GM21737 (cell line): Measurements from ENCODE around the gene SURF2.
"Not testable (repeated sequence)": the region's sequence is repeated elsewhere in the genome, so short reads cannot be mapped to it uniquely, and the experiment has no call there.

ENCODE experiments used
- ATAC-seq: cut with Tn5 transposase; IDR thresholded peaks from one replicate; pipeline ENCODE4 v1.9.1; 2021; ENCODE audit warnings: mild to moderate bottlenecking, moderate library complexity; ENCODE audit not compliant: unreplicated experiment

SURF2 gene

GRCh38 chr9:133375724-133376654, 19.6 kb downstream of the SURF2 start, which contains the start of the genes STKLD1 and SURF4:
Gene STKLD1, plus strand, starts transcription at chr9:133376366. Its CDS starts 108 bp downstream, at chr9:133376474.
Gene SURF4, minus strand, starts transcription at chr9:133376060. Its CDS starts 91 bp downstream, at chr9:133375969.
- peak; percentile 88 for ATAC-seq

GRCh38 chr9:133377280-133377679, 20.9 kb downstream of the SURF2 start:
- ATAC-seq: not testable (repeated sequence)

DNA sequence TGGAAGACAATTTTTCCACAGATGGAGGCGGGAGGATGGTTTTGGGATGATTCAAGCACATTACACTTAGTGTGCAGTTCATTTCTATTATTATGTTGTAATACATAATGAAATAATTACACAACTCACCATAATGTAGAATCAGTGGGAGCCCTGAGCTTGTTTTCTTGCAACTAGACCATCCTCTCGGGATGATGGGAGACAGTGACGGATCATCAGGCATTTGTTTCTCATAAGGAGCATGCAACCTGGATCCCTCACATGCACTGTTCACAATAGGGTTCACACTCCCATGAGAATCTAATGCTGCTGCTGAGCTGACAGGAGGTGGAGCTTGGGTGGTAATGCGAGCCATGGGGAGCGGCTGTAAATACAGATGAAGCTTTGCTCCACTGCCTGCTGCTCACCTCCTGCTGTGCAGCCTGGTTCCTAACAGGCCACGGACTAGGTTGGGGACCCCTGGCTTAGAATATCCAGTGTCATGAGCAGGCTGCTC, 21.4 kb downstream of the SURF2 start:
- ATAC-seq: no peak

- no peak for ATAC-seq
These were observed 22.1 kb downstream of the SURF2 start for GRCh38 chr9:133378408-133378962.

GRCh38 chr9:133379153-133380086, 23.1 kb downstream of the SURF2 start:
- no peak for ATAC-seq

GRCh38 chr9:133380734-133381133, 24.4 kb downstream of the SURF2 start:
- no peak for ATAC-seq

GRCh38 chr9:133382507-133383141, 26.3 kb downstream of the SURF2 start:
- no peak for ATAC-seq

GRCh38 chr9:133383438-133383837, 27.1 kb downstream of the SURF2 start:
- no peak for ATAC-seq

DNA sequence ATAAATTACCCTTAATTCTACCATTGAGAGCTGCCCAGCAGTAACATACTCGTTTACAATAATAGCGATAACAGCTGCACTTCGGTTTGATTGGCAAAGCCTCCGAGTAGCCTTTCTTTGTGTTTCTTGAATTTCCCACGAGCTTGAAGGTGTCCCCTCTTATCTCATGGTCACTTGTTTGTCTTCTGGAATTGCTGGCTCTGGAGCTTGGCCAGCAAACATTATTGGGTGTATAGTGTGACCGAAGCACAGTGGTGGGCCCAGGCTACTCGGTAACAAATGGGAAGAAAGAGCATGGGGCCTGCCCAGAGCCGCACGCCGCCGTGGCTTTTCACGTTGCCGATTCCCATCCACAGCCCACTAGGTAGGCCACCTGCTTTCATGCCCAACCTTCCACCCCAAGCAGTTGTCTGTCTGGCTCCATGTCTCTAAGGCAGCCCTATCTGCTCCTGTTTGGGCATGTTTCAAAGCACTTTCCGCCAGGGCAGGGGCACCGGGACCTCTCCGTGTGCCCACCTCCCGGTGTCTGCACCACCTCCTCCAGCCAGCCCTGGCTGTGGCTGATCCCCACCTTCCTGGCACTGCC, 28.5 kb downstream of the SURF2 start:
- ATAC-seq: no peak

GRCh38 chr9:133385452-133385851, 29.1 kb downstream of the SURF2 start:
- ATAC-seq: no peak

GRCh38 chr9:133386338-133386737, 30.0 kb downstream of the SURF2 start:
- no peak for ATAC-seq

DNA sequence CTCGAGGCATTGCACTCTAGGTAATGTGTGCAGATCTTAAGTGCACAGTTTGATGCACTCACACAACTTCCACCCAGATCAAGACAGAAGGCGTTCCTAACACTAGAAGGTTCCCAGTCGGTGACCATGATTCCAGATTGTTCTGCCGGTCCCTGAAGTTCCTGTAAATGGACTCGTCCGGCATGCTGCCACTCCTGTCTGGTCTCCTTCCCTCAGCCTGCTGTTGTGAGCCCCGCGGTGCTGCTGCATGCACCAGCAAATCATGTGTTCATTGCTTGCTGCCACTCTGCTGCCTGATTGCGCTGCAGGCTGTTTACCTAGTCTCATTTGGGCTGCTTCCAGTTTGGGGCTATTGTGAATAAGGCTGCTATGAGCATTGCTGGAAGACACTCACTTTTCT, 31.3 kb downstream of the SURF2 start:
- no peak for ATAC-seq

- no peak for ATAC-seq
These were observed 32.7 kb downstream of the SURF2 start for GRCh38 chr9:133389025-133389557.

DNA sequence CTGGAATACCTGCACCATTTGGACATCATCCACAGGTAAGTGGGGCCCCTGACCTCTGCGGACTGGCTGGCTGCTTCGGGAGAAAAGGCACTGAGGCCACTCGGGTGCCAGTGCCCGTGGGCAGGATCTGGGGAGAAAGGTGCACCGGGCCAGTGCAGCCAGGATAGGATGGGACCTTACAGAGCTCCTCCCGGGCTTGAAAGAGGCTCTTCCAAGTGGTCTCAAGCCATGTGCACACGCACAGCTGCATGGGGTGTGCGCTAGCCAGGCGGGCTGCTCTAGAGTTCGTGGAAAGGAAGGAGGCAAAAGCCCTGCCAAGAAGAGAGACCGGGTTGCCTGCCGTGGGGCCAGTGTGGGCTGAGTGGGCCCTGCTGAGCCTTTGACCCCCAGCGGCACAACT, 33.2 kb downstream of the SURF2 start:
- ATAC-seq: no peak

GRCh38 chr9:133390713-133391112, 34.4 kb downstream of the SURF2 start:
- ATAC-seq: no peak

DNA sequence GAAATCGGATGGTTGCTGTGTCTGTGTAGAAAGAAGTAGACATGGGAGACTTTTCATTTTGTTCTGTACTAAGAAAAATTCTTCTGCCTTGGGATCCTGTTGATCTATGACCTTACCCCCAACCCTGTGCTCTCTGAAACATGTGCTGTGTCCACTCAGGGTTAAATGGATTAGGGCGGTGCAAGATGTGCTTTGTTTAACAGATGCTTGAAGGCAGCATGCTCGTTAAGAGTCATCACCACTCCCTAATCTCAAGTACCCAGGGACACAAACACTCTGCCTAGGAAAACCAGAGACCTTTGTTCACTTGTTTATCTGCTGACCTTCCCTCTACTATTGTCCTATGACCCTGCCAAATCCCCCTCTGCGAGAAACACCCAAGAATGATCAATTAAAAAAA, 35.1 kb downstream of the SURF2 start:
- ATAC-seq: not testable (repeated sequence)

DNA sequence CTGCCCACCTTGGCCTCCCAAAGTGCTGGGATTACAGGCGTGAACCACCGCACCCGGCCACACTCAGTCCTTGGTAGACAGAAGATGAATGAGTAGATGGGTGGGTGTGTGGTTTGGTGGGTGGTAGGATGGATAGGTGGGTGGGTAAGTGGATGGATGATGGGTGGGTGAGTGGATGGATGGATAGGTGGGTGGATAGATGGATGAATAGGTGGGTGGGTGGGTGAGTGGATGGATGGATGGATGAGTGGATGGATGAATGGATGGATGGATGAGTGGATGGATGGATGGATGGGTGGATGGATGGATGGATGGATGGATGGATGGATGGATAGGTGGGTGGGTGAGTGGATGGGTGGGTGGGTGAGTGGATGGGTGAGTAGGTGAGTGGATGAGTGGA, 36.0 kb downstream of the SURF2 start:
- ATAC-seq: not testable (repeated sequence)

- no peak for ATAC-seq
These were observed 37.0 kb downstream of the SURF2 start for GRCh38 chr9:133393399-133393798.

GRCh38 chr9:133394687-133395271, 38.4 kb downstream of the SURF2 start:
- no peak for ATAC-seq
